HL-60 (cell line): ENCODE measurements around the gene PCBP4.

ENCODE experiments used
- DNase-seq, 2 experiments: peaks; one replicate each; pipeline ENCODE4 v3.0.0-alpha.2; 2010 to 2020; ENCODE audit warnings: low read depth in 1 of 2, low spot score in 1 of 2
- H3K27ac ChIP-seq: fragments of 250-450 bp; sonication (Bioruptor Pico); replicated peaks from 2 replicates; pipeline ENCODE4 v1.5.1; 2020; ENCODE audit warnings: mild to moderate bottlenecking, moderate library complexity
- H3K27me3 ChIP-seq: fragments of 250-450 bp; sonication (Bioruptor Pico); 2 replicates; pipeline ENCODE4 v1.5.1; 2021; ENCODE audit warnings: mild to moderate bottlenecking, moderate library complexity; ENCODE audit not compliant: insufficient read depth, poor library complexity, severe bottlenecking
- H3K4me3 ChIP-seq: replicated peaks from 2 replicates; pipeline ENCODE4 v1.5.1; 2011; ENCODE audit warnings: mild to moderate bottlenecking, control low read depth, low read length; ENCODE audit not compliant: insufficient read depth
- CTCF ChIP-seq: IDR thresholded peaks from one replicate; pipeline ENCODE4 v1.5.1; 2011; ENCODE audit warnings: low read length, control low read depth, inconsistent platforms; ENCODE audit not compliant: insufficient read depth
- GABPA ChIP-seq: IDR thresholded peaks from 2 replicates; pipeline ENCODE4 v1.6.1; 2012; ENCODE audit warnings: low read depth
- POLR2AphosphoS5 ChIP-seq: IDR thresholded peaks from 2 replicates; pipeline ENCODE4 v1.6.1; 2012; ENCODE audit warnings: low read depth
- REST ChIP-seq: IDR thresholded peaks from 2 replicates; pipeline ENCODE4 v1.6.1; 2012; ENCODE audit warnings: low read depth; ENCODE audit not compliant: insufficient replicate concordance
- SPI1 ChIP-seq: IDR thresholded peaks from 2 replicates; pipeline ENCODE4 v1.6.1; 2012; ENCODE audit warnings: low read depth, mild to moderate bottlenecking, borderline replicate concordance

PCBP4 gene

GRCh38 chr3:51974277-51974962 lies 7.2 kb upstream of the PCBP4 start:
- Histone ChIP-seq H3K4me3 (peak overlapping the region; percentile 81), H3K27me3 (no peaks in the 10 kb centered on the region), H3K27ac (peak overlapping the region; percentile 82)
- TF ChIP-seq SPI1: no peak
- TF ChIP-seq POLR2AphosphoS5: no peak; the same call in 1 of the 2 replicates
- TF ChIP-seq CTCF: no peak
- TF ChIP-seq GABPA: no peak
- TF ChIP-seq REST: no peak
- DNase-seq: no peak

- peaks cover 11% of the 10 kb centered on the region for H3K27me3 ChIP-seq
- DNase-seq: no peak
- no peak overlapping the region for H3K27ac ChIP-seq
- no peak overlapping the region for H3K4me3 ChIP-seq
- TF ChIP-seq GABPA (no peak), SPI1 (no peak), CTCF (no peak), REST (no peak), POLR2AphosphoS5 (no peak)
These were observed 4.1 kb upstream of the PCBP4 start for GRCh38 chr3:51971350-51971749.

GRCh38 chr3:51970606-51971300 lies 3.5 kb upstream of the PCBP4 start:
- no peak for DNase-seq
- Histone ChIP-seq H3K4me3 (no peak overlapping the region), H3K27me3 (peaks cover 16% of the 10 kb centered on the region), H3K27ac (no peak overlapping the region)
- TF ChIP-seq SPI1: no peak
- TF ChIP-seq POLR2AphosphoS5: no peak
- TF ChIP-seq CTCF: no peak
- no peak for TF ChIP-seq REST
- no peak for TF ChIP-seq GABPA
